GM21529 (cell line): ENCODE results near the gene RSPH1.
A peak's percentile ranks its signal among the peaks of the same experiment; 100 is the strongest.

Source experiments
- ATAC-seq: cut with Tn5 transposase; IDR thresholded peaks from one replicate; pipeline ENCODE4 v1.9.1; 2021; ENCODE audit not compliant: unreplicated experiment

Gene RSPH1

DNA sequence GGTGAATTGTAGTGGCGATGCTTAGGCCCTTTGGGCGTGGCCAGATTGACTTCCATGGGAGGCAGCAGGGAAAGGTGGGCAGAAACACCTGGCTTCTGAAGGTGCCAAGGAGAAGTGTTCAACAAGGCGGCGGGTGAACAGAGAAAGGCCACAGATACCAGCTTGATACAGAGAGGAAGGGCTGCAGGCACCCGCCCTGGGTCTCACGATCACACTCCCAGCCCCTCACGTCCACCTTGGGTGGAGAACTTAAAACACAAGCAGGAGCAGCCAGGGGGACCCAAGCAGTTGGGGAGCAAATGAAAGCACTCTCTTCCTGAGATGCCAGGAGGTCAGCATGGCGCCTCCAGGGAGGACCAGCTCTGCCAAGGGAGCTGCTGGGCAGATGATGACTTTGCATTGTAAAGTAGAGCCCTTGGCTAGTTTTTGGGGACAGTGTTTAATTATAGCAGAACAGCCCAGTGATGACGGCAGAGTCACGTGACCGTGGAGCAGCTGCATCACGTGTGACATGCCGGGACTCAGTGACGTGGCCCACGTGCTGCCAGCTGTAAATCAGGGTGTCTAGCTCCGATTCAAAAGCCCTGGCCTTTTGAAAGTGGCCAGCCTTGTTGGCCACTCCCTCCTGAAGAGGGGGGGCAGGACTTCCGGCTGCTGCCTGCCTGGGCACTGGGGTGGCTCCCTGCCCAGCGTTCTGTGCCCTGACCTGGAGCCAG, 36.6 kb upstream of the RSPH1 start:
- ATAC-seq, result no peak

DNA sequence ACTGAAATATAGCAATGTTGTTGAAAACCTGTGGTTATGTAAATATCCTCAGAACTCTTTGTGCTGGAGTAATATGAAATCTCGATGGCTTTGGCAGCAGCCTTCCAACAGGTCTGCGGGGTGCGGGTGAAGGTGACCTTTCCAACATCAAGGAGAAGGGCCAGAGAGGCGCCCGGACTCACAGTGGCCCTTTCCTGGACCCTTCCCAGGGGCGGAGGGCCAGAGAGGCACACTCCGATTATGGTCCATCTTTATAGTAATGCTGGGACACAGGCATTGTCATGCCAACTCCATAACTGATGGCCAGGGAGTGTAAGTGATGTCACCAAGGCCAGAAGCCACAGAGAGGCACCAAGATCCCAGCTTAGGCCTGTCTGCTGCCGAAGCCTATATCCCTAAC, 35.7 kb upstream of the RSPH1 start:
- no peak for ATAC-seq

DNA sequence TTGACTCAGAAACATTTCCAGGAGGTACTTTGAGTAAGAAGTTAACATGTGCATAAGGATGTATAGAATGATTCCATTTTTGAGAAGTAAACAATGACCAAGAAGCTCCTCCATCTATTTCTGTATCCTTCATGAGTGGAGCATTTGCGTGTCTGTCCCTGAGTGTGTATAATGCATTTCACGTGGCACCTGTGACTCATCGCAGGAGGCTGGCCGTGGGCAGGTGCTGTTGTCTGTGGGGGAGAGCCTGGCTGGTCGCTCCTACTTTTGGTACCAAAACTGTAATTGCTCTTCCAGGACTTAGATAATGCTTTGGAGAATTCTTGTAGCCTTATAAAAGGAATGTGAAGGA, 34.1 kb upstream of the RSPH1 start:
- ATAC-seq, result no peak

DNA sequence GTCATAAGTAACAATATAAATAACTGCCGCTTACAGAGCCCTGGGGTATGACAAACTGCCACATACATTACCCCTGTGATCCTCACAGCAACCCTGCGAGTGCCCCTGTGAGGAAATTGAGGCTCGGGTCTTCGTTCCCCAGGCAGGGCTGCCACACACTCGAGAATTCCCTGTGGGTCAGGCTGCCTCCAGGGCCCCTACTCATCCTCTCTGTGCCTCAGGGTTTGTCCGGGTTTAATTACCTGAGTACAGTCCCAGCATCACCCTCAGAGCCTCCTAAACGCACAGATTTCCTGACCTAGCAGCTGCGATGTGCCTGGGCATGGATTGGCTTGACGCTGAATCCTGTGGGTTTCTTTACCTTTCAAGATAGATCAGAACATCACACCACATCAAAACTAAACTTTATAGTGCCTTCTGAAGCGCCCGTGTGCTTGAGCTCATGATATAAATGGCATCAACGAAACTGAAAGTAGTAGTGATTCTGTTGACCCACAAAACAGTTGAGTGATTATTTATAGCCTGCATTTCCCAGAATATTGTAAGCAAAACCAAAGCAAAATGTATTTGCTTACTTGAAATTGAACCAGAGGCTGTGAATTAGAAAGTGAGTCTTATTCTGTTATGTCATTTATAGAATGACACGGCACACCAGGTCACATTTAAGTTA, 31.6 kb upstream of the RSPH1 start:
- ATAC-seq, result peak; percentile 34

DNA sequence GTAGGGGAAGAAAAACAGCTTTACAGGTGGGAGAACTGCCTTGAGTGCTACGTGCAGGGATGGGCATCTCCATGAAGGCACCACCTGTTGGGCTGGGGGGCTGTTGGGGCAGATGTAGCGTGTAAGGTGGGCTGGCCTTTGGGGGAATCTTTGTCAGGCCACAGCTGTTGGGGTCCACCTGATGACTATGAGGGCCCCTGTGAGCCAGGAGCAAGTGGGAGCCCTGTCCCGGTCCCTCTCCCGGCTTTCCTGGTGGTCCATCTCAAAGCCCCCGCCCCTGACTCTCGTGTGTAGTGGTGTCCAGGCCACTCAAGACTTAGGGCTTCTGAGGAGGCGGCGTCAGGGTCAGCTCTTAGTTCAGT, 31.1 kb upstream of the RSPH1 start:
- ATAC-seq, result no peak

DNA sequence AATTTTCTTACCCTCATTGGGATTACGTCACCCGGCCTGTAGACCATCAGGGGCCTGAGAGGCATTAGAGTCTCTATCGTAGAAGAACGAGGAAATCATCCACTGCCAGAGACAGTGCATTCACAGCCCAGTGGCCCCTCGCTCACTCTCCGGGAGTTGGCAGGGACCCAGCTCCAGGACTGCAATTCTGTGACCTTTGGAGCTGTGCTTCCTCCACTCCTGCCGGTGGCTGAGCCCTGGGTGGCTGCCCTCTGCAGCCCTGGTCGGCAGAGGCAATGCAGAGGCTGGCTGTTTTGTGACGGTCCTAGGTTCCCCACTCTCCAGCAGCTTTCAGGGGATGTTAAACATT, 30.3 kb upstream of the RSPH1 start:
- ATAC-seq, result no peak

DNA sequence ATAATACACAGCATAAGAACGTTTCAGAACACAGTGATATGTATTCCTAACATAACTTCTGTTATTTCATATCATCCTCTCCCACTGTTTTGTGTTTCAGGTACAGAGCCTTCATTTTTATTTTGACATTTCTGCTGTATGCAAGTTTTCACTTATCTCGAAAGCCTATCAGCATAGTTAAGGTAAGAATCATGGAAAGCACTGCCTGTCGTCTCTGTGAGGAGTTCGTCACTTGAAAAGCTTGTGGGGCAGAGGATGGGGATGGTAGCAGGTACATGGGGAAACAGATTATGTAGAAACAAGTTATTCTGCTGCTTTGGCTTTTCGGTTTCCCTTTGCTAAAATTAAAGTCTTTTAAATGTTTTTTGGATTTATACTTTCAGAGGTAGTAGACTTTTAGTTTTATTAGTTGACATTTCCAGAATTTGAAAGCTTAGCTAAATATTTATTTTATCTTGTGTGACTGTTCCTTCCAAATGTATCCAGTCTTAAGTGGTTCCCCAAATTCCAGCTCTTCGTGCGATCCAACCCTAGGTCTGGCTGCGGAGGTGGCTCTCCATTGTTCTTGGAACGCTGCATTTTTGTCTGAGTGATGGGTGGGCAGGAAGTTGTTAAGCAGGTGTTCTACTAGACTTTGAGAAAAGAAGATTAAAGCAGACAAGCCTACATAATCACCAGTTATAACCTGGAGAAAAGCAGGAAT, 29.8 kb upstream of the RSPH1 start:
- no peak for ATAC-seq

DNA sequence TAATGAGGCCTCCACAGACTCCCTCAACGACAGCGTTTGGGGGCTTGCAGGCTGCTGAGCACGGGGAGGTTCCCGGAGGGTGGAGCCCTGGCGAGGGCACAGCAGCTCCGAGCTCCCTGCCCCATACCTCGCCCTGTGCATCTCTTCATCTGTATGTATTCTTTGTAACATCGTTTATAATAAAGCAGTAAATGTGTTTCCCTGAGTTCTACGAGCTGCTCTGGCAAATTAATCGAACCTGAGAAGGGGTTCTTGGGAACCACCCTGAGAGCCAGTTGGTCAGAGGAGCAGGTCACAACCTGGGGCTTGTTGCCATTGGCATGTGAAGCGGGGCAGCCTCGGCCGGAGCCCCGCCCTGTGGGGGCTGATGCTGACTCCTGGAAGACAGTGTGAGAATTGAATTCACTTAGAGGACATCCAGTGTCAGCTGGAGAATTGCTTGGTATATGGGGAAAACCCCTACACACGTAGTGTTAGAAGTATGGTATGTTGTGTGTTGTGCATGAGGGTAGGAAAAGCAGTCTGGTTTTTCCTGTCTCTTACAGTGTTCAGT, 29.1 kb upstream of the RSPH1 start:
- ATAC-seq, result peak; percentile 14

DNA sequence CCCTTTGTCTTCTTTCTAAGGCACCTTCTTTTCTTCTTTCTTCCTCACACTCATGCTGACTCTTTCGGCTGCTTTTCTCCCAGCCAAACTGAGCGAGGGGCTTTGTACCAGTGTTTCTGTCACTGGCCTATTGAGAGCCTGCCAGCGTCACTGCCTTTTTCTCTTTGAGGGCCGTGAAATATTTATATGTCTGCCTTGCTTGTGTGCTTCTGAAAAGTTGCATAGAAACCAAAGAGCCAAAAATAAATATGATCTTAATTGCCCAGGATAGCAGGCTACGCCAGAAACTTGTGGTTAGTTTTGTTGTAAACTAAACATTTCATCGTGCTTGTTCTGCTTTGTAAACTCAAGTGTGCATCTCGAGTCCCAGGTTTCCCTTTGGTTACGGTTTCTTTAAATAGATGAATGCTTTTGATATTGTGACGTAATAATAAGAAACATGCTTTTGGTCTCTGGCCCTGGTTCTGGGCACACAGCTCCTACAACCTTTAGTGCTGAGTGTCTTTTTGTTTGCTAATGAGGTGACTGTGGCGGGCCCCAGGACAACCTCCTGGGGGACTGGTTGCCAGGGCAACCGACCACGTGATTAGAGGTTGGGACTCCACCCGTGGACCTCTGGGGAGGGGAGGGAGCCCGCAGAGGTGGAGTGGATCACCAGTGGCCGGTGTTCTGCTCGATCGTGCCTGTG, 28.5 kb upstream of the RSPH1 start:
- peak; percentile 72 for ATAC-seq

DNA sequence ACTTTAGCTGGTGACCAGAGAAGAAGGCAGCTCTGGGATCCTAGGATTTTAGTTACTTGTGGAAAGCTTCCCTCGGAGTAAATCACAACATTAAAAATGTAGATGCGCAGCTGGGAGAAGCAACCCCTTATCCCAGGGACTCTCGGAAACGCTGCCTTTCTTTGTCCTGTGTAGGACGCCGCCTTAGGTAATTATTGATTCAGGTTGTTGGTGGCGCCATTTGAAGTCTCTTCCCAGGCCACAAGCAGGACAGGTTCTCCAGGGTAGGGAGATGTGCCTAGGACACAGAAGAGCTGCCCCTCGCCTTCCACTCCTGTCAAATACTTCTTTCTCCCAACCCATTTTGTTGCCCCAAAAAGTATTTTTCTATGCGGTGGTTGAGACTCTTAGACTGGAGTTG, 27.9 kb upstream of the RSPH1 start:
- no peak for ATAC-seq

DNA sequence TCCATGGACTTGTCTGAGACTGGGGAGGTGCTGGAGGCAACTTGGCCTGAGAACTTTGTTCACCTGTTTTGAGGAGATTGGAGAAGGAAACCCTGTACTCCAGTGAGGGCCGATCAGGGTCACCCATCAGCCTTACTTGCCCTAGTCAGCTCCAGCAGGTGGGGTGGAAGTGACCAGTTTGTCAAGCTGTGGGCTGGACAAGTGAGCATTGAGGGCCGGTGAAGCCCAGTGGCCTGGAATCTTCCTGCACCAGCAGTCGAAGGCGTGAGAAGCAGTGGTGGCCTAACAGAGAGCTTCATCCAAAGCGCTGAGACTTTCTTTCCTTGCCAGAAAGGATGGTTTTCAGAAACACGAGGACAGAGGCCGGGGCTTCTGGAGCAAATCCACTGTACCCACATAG, 27.2 kb upstream of the RSPH1 start:
- ATAC-seq, result no peak

DNA sequence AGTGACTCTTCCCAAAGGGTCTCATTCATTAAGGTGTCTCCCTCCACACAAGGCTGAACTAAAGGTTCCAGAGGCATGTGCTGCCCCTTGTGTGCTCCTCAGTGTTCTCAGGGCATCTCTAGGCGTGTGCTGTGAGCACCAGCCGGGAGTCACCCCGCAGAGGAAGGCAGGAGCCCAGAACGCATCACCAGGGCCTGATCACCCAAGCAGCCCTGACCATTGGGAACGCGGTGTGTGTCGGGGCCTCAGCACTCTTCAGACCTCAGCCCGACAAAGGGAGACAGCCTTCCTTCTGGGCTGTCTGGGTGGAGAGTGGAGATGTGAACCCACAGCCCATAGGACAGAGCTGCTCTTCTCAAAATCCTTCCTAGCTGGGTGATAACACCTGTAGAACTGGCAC, 26.7 kb upstream of the RSPH1 start:
- ATAC-seq, result no peak

DNA sequence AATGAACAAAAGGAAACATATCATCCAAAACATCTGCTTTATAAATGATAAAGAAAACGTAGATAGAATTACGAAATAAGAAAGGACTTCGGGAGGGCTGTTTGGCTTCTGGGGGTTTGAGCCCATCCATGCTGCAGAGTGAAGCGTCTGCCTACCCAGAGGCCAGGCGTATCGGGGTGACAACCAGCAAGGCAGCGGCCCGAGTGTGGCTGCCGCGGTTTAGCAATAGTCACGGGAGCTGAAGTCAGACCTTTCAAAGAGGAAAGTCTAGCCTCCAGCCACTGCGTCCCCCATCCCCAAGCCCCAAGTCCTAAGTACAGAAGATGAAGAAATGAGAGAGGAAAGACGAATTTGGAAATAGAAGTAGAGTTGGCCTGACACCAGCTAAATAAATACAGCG, 26.2 kb upstream of the RSPH1 start:
- no peak for ATAC-seq

DNA sequence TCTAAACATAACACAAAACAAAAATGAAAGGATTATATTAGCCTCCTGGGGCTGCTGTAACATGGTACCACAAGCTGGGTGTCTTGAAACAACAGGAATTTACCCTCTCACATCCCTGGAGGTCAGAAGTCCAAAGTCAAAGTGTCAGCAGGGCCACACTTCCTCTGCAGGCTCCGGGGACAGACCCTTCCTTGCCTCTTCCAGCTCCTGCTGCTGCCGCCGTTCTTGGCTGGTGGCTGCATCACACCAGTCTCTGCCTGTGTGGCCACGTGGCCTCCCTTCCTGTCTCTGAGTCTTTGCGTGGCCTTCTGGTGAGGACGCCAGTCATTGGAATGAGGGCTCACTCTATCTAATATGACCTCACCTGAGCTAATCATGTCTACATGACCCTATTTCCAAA, 25.8 kb upstream of the RSPH1 start:
- ATAC-seq, result no peak

DNA sequence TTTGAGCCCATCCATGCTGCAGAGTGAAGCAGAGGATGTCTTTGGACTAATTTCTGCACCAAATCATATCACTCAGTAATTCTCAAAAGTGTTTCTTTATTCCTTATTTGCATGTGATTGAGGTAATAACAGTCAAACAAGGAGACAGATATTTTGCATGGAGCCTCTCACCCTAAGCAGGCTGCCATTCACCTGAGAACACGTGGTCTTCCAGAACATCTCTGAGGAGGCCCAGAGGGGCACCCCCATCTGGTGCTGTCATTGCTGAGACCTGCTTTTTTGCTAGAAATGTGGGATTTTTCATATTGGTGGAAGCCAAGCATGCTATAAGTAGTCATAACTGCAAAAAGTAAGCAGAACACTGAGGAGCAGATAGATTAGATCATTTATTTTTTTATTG, 25.4 kb upstream of the RSPH1 start:
- ATAC-seq, result no peak

DNA sequence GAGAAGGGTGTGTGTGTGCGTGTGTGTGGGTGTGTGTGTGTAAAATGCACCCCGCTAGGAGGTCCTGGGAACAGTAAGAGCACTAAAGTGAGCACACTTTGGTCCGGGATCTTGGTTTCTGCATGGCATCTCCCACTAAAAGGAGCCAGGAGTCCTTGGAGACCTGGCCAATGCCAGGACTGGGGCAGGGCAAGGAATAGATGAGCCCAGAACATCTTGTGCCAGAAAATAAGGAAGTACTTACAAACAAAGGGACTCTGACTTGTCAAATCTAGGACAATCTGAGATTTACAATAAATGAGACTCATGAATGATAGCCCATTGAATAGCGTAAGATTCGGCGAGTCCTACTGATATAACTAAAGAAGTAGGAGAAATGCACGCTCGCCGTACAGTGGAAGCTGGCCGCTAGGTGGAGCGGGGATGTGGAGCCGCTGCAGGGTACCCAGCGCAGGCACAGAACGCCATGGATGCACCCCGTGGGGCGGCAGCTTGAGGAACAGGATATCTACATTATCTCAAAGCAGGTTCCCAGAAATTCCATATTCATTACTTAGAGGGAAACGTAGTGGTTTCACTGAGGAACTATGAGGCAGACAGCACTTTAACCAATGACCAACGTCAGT, 24.7 kb upstream of the RSPH1 start:
- no peak for ATAC-seq

DNA sequence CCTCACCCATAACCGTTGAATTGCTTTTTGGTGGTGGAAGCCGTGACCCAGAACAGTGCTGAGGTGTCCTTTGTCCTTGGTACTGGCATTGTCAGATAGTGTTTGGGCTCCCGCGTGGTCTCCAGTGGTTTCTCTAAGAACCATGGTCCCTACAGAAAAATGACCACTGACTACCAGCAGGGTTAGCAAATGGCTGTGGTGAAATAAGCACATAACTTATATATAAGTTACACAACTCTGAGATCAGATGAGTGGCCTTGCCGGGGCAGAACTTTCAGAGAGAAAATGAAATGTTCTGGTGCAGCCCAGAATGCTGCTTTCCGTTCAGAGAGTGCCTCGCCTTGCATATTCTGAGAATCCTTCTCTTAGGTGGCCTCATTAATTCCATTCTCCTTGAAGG, 22.6 kb upstream of the RSPH1 start:
- no peak for ATAC-seq

DNA sequence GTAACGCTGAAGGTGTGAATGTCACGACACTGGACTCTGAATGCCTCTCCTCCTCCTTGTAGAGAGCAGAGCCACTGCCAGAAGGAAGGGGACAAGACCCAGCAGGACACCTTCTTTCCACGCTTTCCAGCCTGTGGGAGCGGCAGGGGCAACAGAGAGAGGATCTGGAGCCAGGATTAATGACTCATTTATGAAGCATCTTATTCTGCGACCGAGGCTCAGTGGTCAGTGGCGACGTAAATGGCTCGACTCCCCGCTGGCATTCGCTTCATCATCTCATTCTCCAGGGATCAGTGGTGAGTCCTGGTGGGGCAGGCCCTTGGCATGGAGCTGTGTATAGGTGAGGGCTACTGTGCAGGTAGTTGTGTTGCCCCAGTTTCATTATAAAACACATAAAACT, 22.2 kb upstream of the RSPH1 start:
- ATAC-seq, result no peak

DNA sequence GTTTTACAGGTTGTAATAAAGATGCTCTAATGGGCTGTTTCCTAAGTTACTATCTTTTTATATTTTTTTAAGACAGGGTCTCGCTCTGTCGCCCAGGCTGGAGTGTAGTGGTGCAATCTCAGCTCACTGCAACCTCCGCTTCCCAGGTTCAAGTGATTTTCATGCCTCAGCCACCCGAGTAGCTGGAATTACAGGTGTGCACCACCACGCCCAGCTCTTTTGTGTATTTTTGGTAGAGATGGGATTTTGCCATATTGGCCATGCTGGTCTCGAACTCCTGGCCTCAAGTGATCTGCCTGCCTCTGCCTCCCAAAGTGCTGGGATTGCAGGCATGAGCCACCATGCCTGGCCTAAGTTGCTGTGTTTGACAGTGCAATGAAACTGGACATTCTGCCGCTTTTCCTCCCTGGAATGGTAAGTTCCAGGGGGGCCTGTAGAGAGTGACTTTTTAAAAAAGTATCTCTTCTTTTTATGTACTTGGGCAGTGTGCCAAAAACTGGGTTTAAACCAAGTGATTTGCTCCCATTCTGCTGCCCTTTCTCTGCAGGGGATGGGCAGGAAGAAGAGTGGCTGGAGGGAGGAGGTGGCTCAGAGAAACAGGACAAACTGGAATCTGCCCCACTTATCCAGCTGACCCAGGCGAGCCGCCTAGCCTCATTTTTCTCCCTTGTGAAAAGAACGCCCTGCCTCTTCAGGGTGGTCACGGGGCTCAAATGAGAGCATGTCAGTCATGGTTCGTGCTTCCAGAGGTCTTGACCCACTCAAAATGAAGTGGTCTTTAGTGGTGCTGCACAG, 19.9 kb upstream of the RSPH1 start:
- no peak for ATAC-seq

DNA sequence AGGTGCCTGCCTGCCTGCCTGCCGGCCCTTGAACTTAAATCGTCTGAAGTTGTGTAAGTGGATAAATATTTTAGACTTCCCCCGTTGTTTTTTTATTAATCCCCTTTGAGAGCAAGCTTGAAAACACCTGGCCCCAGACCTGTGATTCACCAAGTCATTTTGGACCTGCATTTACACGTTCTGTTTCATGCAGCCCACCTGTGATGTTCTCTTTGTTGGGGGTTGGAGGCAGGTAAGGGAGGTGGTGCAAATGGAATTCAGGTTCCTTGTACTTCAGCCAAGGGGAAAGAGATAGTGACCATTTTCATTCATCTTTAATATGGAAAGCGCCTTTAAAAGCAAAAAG, 18.8 kb upstream of the RSPH1 start:
- ATAC-seq, result no peak
